CD4-positive, alpha-beta T cell treated with Interleukin-2 at 100 ng/mL for 4 hours (primary cell): ENCODE data around the gene AJM1.
"Not testable (repeated sequence)": the region's sequence is repeated elsewhere in the genome, so short reads cannot be mapped to it uniquely, and the experiment has no call there.

Experiments
- DNase-seq: peaks from one replicate; pipeline ENCODE4 v3.0.0-alpha.2; 2020; ENCODE audit warnings: low spot score

AJM1 gene

DNA sequence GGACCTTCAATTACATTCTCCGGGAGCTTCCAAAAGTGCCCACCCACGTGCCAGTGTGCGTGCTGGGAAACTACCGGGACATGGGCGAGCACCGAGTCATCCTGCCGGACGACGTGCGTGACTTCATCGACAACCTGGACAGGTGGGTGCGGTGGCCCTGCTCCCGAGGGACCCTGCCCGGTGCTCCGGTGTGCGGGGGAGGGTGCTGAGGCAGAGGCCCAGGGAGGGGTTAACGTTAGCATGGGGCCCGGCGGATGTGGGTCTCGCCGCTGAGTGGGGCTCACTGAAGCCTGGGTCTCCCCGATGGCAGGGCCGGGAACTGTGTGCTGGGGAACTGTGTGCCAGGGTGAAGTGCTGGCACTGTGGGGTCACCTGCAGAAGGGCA lies 10.6 kb upstream of the AJM1 start:
- no peak for DNase-seq

DNA sequence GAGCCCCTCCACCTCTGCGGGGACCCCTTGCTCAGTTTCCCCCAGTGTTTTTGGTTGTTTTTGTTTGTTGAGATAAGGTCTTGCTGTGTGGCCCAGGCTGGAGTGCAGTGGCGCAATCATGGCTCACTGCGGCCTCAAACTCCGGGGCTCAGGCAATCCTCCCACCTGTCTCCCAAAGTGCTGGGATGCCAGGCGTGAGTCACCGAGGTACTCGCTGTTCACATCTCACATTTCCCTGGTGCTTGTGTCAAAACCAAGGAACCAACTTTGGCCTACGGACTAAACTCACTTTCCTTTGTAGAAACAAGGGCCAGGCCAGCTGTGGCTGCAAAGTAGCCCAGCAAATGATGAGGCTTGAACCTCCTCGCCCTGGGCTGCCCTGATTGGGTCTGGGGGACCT lies 9.7 kb upstream of the AJM1 start:
- DNase-seq, result no peak

DNA sequence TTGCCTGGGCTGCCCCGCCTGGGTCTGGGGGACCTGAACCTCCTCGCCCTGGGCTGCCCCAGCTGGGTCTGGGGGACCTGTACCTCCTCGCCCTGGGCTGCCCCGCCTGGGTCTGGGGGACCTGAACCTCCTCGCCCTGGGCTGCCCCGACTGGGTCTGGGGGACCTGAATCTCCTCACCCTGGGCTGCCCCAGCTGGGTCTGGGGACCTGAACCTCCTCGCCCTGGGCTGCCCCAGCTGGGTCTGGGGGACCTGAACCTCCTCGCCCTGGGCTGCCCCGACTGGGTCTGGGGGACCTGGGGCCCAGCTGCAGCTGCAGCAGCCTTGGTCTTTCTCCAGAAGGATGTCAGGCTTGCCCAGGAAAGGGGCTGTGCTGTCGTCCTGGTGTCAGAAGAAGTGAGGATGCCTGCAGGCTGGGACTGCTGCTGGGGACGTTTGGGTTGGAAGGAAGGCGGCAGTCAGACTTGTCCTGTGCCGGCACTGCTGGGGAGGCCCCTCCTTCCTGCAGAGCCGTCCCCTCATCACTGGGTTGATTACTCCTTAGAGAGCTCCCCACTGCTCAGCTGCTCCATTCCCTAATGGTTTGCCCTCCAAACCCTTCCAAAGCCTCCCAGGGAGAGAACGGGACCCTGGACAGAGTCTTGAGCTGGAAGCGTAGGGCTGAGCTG lies 8.8 kb upstream of the AJM1 start:
- DNase-seq, result not testable (repeated sequence)

DNA sequence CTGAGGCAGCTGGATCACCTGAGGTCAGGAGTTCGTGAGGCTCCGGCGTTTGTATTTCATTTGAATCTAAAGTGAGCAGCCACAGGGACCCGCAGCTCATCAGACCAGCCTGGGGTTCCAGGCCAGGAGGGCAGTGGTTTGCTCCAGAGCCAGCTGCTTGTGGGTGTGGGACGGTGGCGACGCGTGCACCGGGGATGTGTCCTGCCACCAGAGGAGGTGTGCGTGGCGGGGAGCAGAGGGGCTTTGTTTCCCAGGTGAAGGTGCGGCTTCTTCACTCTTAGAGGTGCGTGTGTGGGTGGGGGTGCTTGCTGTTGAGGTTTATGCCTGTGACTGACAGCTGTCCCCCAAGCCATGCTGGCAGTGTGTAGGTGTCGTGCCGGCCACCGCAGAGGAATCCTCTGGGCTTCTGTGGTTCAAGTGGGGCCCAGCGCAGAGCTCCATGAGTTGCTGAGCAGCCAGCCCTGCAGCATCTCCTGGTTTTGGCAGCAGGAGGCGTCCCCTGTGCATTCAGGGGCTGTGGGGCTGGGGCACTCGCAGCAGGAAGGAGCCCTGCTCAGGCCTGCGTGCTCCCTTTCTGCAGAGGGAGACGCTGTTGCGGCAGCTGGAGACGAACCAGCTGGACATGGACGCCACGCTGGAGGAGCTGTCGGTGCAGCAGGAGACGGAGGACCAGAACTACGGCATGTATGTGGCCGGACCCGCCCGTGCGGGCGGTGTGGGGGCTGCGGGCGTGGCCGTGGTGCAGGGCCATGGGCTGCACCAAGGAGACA lies 6.9 kb upstream of the AJM1 start:
- no peak for DNase-seq

DNA sequence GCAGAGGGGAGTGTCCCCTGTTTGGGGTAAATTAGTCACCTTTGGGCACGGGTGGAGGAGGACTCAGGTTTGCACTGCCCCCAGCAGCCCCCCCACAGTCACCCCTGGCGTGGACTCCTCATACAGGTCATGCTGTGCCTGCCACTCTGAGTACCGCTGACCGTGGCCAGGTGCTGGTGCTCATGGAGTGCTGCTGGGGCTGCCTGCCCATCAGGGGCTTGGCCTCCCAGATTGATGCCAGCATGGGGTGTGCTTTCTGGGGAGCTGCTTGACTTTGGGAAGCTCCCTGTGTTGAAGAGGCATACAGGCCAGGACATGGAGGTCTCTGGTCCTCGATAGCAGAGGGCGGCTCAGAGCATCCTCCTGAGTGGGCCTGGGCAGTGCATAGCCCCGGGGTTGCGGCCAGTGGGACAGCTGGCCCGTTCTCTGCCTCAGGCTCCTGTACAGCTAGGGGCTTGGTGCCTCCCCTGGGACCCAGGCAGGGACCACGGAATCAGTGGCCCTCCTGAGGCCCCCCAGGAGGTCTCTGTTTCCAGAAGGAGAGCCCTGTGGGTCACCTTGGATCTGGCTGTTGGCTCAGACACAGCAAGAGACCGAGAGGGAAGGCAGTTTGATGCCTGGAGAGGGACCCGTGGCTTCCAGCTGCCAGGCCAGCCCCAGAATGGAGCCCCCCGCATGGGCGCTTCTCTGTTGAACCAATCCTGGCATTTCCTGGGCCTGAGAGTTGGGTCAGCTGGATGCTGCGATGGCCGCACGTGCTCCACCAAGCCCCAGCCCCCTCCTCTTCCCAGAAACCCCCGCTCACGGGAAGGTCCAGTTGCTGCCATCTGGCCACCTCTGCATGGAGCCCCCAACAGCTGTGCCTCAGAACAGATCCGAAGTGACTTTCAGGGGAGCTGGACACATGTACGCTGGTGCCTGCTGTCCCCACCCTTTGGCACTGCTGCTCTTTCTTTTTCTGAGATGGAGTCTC lies 6.1 kb upstream of the AJM1 start:
- DNase-seq, result no peak

DNA sequence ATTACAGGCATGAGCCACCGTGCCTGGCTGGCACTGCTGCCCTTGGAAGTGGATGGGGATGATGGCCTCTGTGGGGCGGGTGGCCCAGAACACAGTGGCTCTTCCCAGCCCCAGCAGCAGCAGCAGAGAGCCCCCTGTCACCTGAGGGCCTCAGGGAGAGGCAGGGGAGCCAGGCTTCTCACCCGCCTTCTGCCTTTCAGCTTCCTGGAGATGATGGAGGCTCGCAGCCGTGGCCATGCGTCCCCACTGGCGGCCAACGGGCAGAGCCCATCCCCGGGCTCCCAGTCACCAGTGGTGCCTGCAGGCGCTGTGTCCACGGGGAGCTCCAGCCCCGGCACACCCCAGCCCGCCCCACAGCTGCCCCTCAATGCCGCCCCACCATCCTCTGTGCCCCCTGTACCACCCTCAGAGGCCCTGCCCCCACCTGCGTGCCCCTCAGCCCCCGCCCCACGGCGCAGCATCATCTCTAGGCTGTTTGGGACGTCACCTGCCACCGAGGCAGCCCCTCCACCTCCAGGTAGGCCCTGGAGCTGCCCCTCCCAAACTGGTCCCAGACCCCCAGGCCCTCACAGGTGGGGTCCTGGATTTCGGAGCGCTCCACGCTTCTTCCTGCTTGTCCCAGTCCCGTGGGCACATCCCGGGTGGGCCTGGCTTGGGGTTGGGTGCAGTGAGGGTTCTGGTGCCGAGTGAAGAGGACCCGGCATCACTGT lies 5.0 kb upstream of the AJM1 start:
- DNase-seq, result no peak

DNA sequence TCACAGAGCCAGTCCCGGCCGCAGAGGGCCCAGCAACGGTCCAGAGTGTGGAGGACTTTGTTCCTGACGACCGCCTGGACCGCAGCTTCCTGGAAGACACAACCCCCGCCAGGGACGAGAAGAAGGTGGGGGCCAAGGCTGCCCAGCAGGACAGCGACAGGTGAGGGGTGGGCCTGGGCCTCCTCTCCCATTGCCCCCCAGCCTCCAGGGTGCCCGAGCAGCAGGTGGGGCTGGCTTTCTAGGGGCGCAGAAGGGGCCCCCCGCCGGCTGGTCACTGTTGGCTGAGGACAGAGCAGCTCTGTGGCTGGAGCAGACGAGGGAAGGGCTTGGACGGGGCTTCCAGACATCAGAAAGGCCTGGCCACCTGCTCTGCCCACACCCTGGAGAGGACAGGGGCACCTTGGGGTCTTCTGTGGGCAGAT lies 4.4 kb upstream of the AJM1 start:
- not testable (repeated sequence) for DNase-seq

DNA sequence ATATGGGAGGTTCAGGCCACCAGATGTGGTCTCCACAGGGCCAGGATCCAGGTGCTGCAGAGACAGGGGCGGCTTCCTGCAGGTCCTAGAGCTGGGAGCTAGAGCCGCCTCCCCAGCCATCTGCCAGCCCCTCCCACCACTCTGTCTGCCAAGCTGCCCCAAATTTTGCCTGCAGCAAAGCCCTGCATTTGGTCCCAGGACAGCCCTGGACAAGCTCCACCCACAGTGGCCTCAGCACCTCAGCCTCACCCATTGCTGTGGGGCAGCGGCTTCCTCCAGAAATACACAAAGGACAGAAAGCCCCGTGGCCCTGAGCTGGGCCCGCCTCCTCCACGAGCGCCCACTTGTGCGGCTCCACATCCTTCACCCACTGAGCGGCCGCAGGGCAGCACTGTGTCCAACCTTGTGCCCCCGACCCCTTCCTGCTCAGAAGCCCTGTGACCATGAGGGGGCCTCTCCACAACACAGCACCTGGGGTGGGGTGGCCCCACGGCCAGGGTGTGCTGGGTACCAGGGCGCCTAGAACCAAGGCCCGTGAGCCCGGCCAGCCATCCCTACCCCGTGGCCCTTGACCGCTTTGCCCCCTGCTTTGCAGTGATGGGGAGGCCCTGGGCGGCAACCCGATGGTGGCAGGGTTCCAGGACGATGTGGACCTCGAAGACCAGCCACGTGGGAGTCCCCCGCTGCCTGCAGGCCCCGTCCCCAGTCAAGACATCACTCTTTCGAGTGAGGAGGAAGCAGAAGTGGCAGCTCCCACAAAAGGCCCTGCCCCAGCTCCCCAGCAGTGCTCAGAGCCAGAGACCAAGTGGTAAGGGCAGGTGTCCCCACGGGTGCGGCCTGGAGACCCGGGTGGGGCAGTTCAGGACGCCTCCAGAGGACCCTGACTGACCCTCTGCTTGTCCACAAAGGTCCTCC lies 3.7 kb upstream of the AJM1 start:
- no peak for DNase-seq

DNA sequence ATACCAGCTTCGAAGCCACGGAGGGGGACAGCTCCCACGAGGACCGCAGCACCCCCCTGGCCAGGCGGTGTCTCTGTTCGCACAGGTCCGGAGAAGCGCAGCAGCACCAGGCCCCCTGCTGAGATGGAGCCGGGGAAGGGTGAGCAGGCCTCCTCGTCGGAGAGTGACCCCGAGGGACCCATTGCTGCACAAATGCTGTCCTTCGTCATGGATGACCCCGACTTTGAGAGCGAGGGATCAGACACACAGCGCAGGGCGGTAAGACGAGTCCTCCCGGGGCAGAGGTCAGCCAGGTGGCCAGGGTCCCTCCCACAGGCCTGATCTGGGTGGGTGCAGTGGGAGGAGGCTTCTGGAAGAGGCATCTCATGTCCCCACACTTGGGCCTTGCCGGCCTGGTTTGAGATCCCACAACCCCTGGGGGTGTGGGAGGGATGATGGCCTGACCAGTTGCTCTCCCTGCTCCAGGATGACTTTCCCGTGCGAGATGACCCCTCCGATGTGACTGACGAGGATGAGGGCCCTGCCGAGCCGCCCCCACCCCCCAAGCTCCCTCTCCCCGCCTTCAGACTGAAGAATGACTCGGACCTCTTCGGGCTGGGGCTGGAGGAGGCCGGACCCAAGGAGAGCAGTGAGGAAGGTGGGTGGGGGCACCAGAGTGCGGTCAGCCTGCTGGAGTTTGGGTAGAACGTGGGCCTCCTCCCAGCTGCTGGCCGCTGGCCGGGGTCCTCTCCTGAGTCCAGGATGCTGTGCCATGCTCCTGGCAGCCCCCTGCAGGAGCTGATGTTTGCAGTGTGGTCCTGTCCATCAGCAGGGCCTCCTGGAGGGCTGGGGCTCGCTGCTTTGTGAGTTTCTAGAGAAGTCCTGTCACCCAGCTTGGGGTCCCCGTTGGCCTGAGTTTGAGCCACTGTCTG lies 2.8 kb upstream of the AJM1 start:
- DNase-seq, result no peak

DNA sequence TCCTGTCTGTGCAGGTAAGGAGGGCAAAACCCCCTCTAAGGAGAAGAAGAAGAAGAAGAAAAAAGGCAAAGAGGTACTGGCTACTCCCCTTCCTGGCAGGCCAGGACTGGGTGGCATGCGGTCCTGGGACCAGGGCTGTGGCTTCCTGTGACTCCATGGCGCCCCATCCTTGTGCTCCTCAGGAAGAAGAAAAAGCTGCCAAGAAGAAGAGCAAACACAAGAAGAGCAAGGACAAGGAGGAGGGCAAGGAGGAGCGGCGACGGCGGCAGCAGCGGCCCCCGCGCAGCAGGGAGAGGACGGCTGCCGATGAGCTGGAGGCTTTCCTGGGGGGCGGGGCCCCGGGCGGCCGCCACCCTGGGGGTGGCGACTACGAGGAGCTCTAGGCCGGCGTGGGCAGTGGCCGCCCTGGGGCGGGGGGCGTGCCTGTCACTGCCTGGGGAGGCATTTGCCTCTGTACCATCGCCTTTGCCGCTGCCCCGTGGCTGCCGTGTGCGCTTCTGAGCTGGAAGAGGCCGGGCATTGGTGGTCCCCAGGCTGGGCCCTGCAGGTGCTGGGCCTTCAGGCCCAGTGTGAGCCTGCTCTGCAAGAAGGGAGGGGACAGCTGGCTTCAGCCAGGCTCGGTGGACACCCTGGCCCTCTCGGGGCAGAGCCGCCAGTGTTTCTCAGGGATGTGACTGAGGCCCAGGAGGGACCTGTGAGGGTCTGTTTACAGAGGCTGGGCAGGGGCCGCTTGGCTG lies 2.0 kb upstream of the AJM1 start:
- DNase-seq, result no peak

DNA sequence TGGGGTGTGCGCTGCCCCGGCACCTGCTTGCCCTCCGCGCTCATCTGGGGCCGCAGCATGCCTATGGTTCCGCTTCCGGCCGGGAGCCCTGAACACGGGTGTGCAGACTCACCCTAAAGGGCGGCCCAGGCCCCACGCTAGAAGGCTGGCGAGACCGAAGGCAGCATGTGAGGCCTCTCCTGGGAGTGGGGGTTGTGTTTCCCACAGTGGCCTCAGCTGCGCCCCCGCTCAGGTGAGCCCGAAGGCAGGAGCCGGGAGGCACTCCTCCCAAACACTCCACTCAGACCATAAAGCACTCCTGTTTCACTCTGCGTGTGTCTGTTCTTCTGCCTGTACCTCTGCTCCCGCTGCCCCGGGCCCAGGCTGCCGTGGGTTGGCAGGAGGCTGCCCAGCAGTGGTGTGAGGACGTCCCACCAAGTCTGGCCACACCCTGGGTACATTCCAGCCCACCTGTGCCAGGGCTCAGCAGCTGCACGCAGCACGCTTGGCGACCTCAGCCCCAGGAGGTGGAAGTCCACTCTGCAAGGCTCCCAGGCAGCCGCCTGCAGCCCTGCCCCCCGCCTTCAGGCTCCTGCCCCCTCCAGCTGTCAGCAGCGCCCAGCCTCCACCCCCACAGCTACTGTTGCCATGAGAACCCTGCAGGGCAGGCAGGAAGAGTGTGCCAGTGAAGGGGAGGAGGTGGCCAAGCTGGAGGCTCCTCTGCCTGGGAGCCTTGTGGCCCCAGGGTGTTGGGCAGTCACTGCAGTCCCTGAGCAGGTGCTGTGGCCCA lies 1.2 kb upstream of the AJM1 start:
- no peak for DNase-seq

DNA sequence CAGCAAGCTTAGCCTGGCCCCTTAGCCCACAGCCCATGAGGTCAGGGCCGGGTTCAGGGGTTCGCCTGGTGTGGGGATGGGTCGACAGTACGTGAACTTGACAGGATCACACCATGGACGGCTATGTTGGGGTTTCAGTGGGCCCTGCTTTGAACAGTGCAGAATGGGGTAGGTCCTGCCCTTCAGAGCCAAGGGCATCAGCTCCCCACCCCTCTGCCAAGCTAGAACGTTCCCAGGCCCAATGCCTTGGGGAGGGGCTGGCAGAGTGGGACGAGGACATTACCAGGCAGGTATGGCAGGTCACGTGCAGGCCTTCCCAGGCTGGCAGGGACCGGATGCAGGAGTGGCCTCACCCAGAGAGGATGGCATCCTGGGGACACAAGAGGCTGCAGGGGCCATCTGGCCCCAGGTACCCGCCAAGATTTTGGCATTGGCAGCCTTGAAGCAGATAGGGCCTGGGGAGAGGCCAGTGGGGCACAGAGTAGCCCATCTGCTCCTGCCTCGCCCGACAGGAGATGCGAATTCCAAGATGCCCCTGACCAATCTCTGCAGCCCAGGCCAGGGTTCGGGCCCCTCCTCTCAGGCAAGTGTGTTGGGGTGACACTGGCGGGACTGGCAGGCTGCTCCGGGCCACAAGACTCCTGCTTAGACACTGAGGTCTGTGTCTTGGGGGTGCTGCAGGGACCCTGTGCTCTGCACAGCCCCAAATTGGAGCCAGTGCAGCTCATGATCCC lies 465 bp upstream of the AJM1 start:
- not testable (repeated sequence) for DNase-seq

DNA sequence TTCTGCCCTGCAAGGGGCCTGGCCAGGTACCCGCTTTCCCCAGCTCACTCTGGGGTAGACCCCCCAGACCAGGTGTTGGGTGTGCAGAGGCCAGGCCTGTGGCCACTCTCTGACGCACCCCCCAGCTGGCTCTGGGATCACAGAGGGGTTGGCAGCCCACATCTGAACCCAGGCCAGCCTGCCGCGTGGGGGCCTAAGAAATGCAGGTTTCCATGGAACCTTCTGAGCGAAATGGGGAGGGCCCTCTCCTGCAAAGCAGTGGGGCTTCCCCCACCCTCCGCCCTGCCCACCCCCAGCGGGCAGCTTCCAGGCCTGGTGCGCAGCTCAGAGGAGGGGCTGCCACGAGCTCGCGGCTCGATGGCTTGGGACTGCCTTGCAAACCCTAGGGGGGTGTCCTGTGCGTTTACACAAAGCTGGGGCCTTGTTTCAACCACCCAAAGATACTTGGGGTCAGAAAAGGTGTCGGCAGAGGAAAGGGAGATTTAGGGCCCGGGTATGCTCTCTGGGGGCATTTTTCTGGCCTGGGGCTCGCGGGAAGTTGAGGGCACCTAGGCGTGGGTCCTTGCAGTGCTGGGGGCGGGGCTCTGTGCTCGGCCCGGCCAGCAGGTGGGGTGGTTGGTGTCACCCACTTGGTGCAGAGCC lies 1.0 kb downstream of the AJM1 start:
- not testable (repeated sequence) for DNase-seq

DNA sequence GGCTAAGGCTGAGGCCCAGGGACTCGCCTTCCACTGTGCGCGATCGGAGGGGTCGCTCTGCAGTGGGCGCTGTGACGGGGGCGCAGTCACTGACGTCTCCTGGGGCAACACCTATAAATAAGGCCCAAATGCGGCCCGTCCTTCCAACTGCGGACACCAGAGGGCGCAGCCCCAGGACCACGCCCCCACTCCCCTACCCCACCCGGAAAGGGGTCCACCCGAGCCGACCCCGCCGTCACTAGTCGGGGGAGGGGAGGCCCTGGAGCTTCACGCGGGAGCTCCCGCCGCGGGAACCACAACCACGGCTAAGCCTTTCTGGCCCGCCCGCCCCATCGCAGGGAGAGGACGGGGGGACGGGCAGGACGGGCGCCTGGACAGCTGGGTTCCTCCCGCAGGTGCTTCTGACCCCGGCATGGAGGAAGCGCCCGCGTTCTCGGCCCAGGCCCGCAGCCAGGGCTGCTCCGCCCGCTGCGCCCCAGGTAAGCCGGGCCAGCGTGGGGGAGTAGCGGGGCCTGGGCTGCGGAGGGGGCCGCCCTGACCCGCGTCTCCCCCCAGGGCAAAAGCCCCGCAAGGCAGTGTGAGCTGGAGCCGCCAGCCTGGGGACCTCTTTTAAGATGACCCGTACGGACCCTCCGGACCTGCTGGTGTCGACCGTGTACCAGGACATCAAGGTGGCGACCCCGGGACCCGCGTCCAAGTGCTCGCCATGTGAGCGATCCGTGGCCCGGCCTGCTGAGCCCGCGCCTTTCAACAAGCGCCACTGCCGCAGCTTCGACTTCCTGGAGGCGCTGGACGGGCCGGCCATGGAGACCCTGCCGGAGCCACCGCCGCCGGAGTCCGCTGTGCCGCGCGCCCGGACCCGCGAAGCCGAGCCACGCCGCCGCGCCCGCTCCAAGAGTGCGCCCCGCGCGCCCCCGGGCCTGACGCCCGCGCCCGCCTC lies 1.8 kb downstream of the AJM1 start:
- DNase-seq, result peak; percentile 66

DNA sequence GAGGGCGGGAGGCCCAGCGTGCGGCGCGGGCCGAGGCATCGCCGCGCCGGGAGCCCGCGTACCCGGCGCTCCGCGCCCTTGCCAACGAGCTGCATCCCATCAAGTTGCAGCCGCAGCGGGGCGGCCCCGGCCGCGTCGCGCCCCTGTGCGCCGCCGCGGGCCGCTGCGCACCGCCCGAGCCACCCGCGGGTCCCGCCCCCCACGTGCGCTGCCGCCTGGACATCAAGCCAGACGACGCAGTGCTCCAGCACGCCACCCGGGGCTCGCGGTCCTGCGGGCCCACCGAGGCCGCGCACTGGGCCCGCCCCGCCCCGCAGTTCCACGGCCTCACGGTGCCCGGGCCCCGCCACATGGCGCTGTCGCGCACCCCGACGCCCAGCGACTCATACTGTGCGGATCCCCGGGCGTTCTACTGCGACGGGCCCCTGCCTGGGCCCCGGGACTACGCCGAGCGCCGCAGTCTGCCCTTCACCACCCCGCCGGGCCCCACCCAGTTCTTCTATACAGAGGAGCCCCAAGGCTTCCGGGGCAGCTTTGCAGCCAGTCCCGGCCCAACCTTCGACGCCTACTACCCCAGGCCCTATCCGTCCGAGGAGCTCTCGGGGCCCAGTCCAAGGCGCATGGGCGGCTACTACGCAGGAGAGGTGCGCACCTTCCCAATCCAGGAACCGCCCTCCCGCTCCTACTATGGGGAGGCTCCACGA lies 2.6 kb downstream of the AJM1 start:
- no peak for DNase-seq
